SW480 (cell line): ENCODE measurements around the gene ZBTB33.

Source experiments
- DNase-seq: peaks from one replicate; pipeline ENCODE4 v3.0.0-alpha.2; 2016; ENCODE audit warnings: low spot score

Gene ZBTB33, protein sequence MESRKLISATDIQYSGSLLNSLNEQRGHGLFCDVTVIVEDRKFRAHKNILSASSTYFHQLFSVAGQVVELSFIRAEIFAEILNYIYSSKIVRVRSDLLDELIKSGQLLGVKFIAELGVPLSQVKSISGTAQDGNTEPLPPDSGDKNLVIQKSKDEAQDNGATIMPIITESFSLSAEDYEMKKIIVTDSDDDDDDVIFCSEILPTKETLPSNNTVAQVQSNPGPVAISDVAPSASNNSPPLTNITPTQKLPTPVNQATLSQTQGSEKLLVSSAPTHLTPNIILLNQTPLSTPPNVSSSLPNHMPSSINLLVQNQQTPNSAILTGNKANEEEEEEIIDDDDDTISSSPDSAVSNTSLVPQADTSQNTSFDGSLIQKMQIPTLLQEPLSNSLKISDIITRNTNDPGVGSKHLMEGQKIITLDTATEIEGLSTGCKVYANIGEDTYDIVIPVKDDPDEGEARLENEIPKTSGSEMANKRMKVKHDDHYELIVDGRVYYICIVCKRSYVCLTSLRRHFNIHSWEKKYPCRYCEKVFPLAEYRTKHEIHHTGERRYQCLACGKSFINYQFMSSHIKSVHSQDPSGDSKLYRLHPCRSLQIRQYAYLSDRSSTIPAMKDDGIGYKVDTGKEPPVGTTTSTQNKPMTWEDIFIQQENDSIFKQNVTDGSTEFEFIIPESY

GRCh38 chrX:120250522-120251271 is at the start of gene ZBTB33:
ZBTB33 (plus strand) TSS chrX:120250812; CDS start chrX:120253416, 2,604 bp downstream.
- peak; percentile 91 for DNase-seq

DNA sequence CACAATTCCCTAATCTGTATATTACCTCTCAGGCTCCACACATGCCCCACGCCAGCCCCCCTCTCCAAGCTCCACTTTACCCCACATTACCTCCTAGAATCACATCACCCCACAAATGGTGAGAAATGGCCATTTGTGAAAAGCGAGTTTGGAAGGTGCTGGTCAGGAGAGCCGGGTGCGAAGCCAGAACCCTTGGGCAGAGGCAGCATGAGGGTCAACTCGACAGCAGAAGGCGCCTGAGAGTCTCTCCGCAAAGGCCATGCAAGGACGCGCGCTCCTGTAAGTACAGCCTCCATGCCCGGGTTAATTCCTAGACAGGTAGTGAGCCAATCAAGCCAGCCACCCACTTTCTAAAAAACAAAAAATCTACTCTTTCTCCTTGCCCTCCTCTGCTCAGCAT is 49.8 kb upstream of the ZBTB33 start:
- DNase-seq: no peak

GRCh38 chrX:120205816-120206753 is 44.5 kb upstream of the ZBTB33 start:
- DNase-seq: no peak

GRCh38 chrX:120207009-120207605 is 43.5 kb upstream of the ZBTB33 start:
- no peak for DNase-seq

- peak; percentile 46 for DNase-seq
Observed at GRCh38 chrX:120213438-120214265, 37.0 kb upstream of the ZBTB33 start.

- no peak for DNase-seq
Observed at GRCh38 chrX:120223374-120223773, 27.2 kb upstream of the ZBTB33 start.

DNA sequence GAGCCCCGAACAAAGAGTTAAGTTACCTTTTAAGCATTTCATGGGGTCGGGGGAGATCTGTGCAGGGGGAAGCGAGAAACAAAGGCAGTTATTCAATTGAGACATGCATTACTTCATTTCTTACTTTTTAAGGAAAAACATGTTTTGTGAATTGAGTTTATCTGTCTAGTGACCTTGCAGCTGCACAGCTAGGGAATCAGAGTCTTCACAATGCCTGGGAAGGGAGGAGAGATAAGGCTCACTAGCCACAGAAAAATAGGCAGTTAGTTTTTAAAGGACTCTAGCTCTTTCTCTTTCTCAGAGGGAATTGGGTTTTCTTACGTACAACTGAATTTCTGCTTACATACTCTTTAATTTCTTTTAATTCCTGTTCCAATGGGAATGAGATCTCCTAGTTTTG is 26.2 kb upstream of the ZBTB33 start:
- no peak for DNase-seq

GRCh38 chrX:120228187-120228908 is 22.3 kb upstream of the ZBTB33 start:
- no peak for DNase-seq

DNA sequence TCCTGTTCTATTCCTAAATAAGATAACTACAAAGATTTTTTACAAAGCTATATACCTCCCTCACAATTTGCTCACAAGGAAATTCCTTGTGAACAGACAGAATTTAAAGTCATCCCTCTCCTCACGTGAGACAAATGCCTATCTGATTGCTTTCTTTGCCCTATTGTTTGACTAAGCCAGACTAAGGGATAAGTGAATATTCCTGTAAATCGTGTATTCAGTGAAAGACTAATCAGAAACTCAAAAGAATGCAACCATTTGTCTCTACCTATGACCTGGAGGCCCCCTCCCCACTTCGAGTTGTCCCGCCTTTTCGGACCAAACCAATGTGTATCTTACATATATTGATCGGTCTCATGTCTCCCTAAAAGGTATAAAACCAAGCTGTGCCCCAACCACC is 15.3 kb upstream of the ZBTB33 start:
- no peak for DNase-seq

DNA sequence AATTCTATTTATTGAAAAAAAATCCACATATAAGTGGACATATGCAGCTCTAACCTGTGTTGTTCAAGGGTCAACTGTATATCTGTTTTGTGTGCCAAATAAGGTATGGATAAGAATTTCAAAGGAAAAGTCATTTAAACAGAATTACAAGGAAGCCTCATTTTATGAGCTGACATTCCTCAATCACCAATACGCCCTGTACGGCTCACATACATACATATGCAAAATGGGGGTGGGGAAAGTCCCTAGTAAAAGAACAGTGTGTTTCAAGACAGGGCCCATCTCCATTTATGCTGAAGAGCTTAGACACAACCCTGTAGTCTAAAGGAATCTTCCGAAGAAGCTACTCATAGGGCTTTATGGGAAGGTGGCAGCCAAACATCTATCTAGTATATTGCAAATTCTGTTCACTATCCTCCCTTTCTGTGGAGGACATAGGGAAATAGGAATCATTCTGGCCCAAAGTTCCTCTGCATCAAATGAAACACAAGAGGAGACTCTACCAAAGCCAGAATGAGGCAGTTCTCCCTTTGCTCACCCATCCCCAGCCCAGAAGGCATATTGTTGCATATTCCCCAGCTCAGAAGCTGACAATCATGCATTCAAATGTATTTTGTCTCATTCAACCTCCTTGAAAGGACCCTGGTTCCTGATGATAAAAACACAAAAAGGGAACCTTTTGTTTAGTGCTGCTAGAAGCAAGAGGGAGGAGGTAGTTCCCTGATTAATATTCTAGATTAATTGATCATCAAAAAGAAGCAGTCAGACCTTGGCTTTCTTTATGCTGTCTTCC is 13.7 kb upstream of the ZBTB33 start:
- no peak for DNase-seq

GRCh38 chrX:120238933-120239332 is 11.7 kb upstream of the ZBTB33 start:
- DNase-seq: peak; percentile 6

GRCh38 chrX:120242813-120243212 is 7.8 kb upstream of the ZBTB33 start:
- no peak for DNase-seq

DNA sequence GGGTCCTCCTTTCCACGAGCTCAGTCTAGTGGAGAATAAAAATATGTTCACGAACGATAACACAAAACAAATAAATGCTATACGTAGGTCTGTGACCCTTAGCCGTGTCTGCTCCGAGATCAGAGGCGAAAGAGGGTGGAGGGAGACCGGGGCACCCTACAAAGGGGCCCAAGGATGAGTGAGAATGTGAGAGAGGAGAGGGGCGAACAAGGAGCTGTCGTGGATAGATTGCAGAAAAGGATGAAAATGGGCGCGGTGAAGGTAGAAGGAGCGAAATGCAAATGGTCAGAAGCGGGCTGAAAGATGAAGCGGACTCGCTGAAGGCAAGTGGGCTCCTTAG is 6.2 kb upstream of the ZBTB33 start:
- no peak for DNase-seq

- DNase-seq: peak; percentile 88
Observed at GRCh38 chrX:120244735-120245498, 5.7 kb upstream of the ZBTB33 start.

GRCh38 chrX:120251471-120252011 is 929 bp downstream of the ZBTB33 start:
- peak; percentile 35 for DNase-seq

DNA sequence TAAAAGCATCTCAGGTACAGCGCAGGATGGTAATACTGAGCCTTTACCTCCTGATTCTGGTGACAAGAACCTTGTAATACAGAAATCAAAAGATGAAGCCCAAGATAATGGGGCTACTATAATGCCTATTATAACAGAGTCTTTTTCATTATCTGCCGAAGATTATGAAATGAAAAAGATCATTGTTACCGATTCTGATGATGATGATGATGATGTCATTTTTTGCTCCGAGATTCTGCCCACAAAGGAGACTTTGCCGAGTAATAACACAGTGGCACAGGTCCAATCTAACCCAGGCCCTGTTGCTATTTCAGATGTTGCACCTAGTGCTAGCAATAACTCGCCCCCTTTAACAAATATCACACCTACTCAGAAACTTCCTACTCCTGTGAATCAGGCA is 3.2 kb downstream of the ZBTB33 start:
- no peak for DNase-seq

- no peak for DNase-seq
Observed at GRCh38 chrX:120260369-120260768, 9.8 kb downstream of the ZBTB33 start.
